Measurements from ENCODE around the gene TMEM50B.
"Not testable (repeated sequence)": the region's sequence is repeated elsewhere in the genome, so short reads cannot be mapped to it uniquely, and the experiment has no call there.

Gene TMEM50B

GRCh38 chr21:33425825-33426224, 53.9 kb downstream of the TMEM50B start:
- DNase-seq = no peak

DNA sequence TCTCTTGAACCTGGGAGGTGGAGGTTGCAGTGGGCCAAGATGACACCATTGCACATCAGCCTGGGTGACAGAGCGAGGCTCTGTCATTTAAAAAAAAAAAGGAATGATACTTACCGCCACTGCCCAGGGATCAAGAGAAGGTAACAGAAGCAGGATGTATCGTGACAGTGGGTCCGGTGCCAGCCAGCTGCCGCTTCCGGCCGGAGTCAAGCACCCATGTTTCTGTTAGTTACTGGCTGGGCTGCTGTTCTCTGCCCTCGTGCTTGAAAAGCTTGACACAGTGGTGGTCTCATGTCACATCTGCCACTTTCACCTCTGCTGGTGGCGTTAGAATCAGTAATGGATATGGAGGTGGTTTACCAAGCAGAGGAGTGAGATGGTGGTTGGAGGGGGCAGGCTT, 55.6 kb downstream of the TMEM50B start:
- no peak for DNase-seq

- DNase-seq = no peak
Observed at GRCh38 chr21:33421713-33422393, 57.9 kb downstream of the TMEM50B start.

DNA sequence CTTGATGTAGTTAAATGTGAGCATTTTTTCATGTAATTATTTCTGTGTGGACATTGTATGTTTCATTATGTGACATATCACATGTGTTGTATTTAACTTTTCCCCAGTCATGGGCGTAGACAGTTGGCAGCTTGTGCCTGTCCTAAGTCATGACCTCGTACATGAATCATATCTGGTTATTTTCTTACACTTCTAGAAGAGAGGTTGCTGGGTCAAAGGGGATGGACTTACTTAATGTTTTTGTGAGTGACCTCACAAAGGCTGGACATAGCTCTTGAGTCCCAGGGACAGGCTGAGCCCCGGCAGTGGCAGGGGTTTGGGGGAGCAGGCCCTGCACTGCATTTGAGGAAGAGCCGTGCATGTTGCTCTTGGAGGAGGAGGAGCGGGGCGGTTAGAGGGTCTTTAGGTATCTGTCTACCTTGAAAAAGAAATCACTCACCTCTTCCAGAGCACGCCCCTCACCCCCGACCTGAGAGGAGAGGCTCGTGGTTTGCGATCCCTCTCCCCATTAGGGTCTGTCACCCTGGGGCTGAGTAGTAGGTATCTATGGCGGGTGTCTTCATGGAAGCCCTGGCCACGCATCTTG, 60.1 kb downstream of the TMEM50B start:
- no peak for DNase-seq

DNA sequence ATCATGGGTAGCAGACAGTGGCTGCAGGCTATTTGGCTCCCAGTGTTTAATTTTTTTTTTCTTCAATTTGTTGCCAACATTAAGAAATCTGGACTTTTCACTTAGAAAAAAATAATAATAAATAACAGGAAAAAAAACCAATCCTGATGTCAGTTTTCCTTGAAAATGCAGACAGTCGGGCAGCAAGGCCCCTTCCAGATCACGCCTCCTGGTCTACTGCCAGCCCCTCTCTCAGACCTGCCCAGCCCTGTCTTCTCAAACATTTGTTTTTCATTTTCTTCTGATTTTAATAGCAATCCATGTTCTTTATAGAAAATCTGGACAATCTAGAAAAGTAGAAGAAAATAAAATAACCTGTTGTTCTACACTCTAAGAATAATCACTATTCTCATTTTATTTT, 61.1 kb downstream of the TMEM50B start:
- no peak for DNase-seq

DNA sequence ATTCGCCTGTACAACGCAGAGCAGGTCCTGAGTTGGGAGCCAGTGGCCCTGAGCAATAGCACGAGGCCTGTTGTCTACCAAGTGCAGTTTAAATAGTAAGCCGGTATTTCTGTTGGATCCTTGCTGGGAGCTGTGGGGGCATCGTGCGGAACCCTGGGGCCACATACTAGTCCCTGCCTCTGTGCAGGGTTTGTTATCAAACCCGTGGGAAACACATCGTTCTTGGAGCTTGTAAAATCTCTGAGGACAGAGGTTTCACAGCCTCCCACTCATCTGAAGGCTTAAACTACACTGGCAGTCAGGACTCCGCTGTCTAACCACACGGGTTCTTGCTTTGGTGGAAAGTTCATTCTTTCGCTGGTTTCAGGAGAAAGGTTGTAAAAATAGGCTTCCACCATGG, 64.8 kb downstream of the TMEM50B start:
- DNase-seq = no peak

- no peak for DNase-seq
Observed at GRCh38 chr21:33414068-33414467, 65.7 kb downstream of the TMEM50B start.

DNA sequence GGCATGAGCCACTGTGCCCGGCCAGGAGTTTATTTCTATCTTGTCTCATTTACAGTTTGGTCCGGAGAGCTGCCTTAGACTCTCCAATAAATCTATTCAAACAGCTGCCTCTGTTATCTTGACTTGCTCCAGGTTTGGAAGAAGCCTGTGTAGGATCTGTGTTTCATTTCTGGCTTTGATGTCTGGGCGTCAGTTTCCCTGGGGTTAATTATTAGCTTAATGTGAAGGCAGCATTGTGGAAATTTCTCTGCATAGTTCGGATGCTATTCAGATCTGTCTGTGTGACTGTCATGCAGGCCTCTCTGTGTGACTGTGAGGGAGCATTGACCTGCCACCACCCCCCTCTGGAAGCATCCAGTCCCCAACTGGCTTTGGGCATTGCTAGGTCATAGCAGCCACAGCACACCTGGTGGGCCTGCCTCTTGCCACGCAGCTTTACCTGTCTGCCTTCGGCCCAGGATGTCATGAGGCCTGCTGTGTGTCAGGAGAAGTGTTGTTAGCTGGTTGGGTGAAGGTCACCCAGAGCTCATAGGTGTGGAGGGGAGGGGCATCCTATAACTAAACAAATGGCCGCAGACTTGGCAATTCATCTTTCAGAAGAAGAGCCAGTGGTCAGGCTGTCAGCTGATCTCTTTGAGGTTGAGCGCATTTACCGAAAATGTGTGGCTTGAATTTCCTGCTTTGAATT, 66.8 kb downstream of the TMEM50B start:
- DNase-seq = no peak

DNA sequence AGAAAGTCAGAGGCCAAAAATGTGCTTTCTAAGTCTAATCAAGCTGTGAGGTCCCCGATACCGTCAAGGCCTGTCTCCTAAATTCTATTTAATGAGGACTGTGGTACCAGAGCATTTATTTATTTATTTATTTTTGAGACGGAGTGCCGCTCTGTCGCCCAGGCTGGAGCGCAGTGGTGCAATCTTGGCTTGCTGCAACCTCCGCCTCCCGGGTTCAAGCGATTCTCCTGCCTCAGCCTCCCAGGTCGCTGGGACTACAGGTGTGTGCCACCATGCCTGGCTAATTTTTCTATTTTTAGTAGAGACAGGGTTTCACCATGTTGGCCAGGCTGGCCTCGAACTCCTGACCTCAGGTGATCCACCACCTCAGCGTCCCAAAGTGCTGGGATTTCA, 67.3 kb downstream of the TMEM50B start:
- not testable (repeated sequence) for DNase-seq

GRCh38 chr21:33411949-33412430, 67.8 kb downstream of the TMEM50B start:
- DNase-seq = no peak

DNA sequence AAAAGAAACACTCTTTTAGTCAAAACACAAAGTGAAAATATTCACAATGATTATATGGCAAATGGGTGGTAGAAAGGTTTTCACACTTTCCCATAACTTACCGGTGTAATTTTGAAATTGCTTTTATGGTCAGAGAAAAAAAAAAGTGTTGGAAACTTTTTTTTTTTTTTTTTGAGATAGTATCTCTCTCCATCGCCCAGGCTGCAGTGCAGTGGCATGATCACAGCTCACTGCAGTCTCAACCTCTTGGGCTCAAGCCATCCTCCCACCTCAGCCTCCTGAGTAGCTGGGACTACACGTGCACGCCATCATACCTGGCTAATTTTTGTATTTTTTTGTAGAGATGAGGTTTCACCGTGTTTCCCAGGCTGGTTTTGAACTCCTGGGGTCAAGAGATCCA, 73.3 kb downstream of the TMEM50B start:
- DNase-seq = peak; percentile 19

- DNase-seq = no peak
Observed at GRCh38 chr21:33403786-33404585, 75.8 kb downstream of the TMEM50B start.

DNA sequence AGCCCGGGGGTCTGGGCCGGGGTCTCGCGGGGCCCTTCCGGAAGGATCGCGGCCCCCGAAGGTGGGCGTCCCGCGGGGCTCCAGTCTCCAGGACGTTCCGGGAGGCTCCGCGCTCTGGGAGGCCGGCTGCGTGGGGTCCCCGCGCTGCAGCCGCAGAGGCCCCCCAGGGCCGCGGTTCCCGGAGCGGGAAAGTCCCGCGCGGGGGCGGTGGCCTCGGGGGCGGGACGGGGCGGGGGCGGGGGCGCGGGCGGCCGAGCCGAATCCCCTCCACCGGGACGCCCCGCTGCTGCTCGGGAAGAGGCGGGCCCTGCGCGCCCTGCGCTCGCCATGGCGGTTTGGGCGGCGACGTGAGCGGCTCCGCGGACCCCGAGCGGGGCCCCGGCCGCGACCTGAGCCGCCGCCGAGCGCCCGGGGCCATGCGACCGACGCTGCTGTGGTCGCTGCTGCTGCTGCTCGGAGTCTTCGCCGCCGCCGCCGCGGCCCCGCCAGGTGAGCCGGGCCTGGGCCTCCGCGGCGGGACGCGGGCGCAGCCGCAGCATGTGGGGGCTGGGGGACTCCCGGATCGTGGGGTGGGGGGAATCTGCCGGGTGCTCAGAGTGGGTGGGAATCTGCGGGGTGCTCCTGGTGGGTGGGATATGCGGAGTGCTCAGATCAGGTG, 76.5 kb downstream of the TMEM50B start, which contains the start of gene IFNGR2:
IFNGR2 (plus strand) TSS at position 286 of the 658 bp plus-strand sequence; CDS start at position 417, 131 bp downstream.
- DNase-seq = no peak

GRCh38 chr21:33402001-33402979, 77.5 kb downstream of the TMEM50B start:
- DNase-seq = no peak

- no peak for DNase-seq
Observed at GRCh38 chr21:33401630-33401992, 78.2 kb downstream of the TMEM50B start.
